Pancreas (tissue), 10 donors: ENCODE measurements around the gene PGP. TPM values are rescaled to one million over a fixed set of nuclear protein-coding genes. Genes with fewer than 3 reads are reported as not detected.

Experiments used
- ATAC-seq, 4 donors: fragments of 200-7000 bp; cut with Tn5 transposase; one replicate each; pipeline versions ENCODE4 v1.8.0 to v1.9.1; 2020; ENCODE audit warnings: mild to moderate bottlenecking in 4 of 4, moderate library complexity in 4 of 4
- DNase-seq, 6 donors: peaks; one replicate each; pipeline ENCODE4 v3.0.0-alpha.2; 2020
- FAIRE-seq: peaks from 2 replicates; lab custom pipeline; 2012; peaks lifted over from hg19 to GRCh38; lab: Jason Lieb, UNC
- H3K27ac ChIP-seq, 4 donors: fragments of 200-600 bp; sonication (generic); 1 replicate in 3 of 4; 2 replicates in 1 of 4; pipeline versions ENCODE4 v1.5.0 to v1.8.0; 2020
- H3K27me3 ChIP-seq, 4 donors: fragments of 200-600 bp; one replicate each; pipeline ENCODE4 v1.8.0; 2021
- H3K36me3 ChIP-seq, 3 donors: fragments of 200-600 bp; sonication (generic) in 1 of 3; one replicate each; pipeline versions ENCODE4 v1.5.0 to v1.8.0; 2020 to 2021
- H3K4me1 ChIP-seq, 3 donors: fragments of 200-600 bp; one replicate each; pipeline ENCODE4 v1.8.0; 2021
- H3K4me3 ChIP-seq, 4 donors: fragments of 200-600 bp; sonication (generic) in 2 of 4; one replicate each; pipeline versions ENCODE4 v1.5.0 to v1.8.0; 2020 to 2021
- H3K9me3 ChIP-seq, 4 donors: fragments of 200-600 bp; one replicate each; pipeline ENCODE4 v1.8.0; 2021
- WGBS, 2 donors: extraction: QIAGEN DNeasy Blood & Tissue Kit; methylation state at CpG; one replicate each; pipeline ENCODE4 v1.1.7; 2013; 5-methylcytosine and 5-hydroxymethylcytosine counted together
- intact Hi-C, 3 donors: fragments of 100-400 bp; cut with DNase I; formaldehyde crosslinking; loops; one replicate each; pipeline versions ENCODE4 v1.11.1 to v1.14.2; 2022
- polyA plus RNA-seq, 2 donors: library from polyadenylated mRNA; stranded (reverse); fragments of 200-250 nt; gene quantifications; one replicate each; pipeline ENCODE4 v1.2.3, GENCODE V29; 2013
- total RNA-seq, 6 donors: library from RNA; stranded (reverse); fragmentation: NEBNext Ultra II Directional in 4 of 6; extraction: Animal tissue kit (Norgen Biotek cat#: 25700) in 4 of 6; gene quantifications; one replicate each; pipeline versions ENCODE4 v1.2.1 to v1.2.4, GENCODE V29; 2021 to 2023
- TF ChIP-seq, protein P1 (sequence below), 4 donors: fragments of 200-600 bp; sonication (generic) in 3 of 4; IDR thresholded peaks; one replicate each; pipeline versions ENCODE4 v1.5.0 to v1.8.0; 2021; ENCODE audit warnings: antibody characterized with exemption in 4 of 4
- donor health status: healthy with polysubstance abuse.
- donor health status: DM: no; HTN: no; CAD: no; lungs with moderate emphysema.
- donor health status: DM: no; HTN: no; CAD: no.
- donor health status: control.
- donor health status: control.
- donor health status: Bipolar disorder and iron deficiency.
- donor health status: DM: yes; HTN: yes; CAD: no.
- donor health status: DM: no; HTN: no; CAD: no.
- donor health status: DM: no; HTN: no; CAD: no.
- donor health status: DM: yes; HTN: yes; CAD: no.

Gene PGP
- total and polyA plus RNA-seq, 8 donors = 2.9 to 10.2 (median 4.1) TPM

GRCh38 chr16:2190659-2191445 lies 23.8 kb downstream of the PGP start:
- ATAC-seq (no peak), DNase-seq (no peak), FAIRE-seq (no peak)
- WGBS, 2 donors = 79 to 84% methylated on average over 22 to 25 of the region's 25 CpGs
- Histone ChIP-seq H3K27me3 (no peaks in the 10 kb centered on the region), H3K9me3 (no peaks in the 10 kb centered on the region), H3K27ac (no peak overlapping the region), H3K4me3 (no peak overlapping the region), H3K4me1 (peaks cover 5 to 7% (median 6%) of the 10 kb centered on the region in 3 donors), H3K36me3 (no peaks in the 10 kb centered on the region)
- intact Hi-C loops = loop anchor here in 1 of 3 donors (5.0 to 10.0 kb wide), 2 partner anchors 64 to 311 kb away; partner anchors contain the start of gene ECI1
- TF ChIP-seq, protein P1, sequence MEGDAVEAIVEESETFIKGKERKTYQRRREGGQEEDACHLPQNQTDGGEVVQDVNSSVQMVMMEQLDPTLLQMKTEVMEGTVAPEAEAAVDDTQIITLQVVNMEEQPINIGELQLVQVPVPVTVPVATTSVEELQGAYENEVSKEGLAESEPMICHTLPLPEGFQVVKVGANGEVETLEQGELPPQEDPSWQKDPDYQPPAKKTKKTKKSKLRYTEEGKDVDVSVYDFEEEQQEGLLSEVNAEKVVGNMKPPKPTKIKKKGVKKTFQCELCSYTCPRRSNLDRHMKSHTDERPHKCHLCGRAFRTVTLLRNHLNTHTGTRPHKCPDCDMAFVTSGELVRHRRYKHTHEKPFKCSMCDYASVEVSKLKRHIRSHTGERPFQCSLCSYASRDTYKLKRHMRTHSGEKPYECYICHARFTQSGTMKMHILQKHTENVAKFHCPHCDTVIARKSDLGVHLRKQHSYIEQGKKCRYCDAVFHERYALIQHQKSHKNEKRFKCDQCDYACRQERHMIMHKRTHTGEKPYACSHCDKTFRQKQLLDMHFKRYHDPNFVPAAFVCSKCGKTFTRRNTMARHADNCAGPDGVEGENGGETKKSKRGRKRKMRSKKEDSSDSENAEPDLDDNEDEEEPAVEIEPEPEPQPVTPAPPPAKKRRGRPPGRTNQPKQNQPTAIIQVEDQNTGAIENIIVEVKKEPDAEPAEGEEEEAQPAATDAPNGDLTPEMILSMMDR (IDR thresholded peaks at IDR 0.05) = no peak

DNA sequence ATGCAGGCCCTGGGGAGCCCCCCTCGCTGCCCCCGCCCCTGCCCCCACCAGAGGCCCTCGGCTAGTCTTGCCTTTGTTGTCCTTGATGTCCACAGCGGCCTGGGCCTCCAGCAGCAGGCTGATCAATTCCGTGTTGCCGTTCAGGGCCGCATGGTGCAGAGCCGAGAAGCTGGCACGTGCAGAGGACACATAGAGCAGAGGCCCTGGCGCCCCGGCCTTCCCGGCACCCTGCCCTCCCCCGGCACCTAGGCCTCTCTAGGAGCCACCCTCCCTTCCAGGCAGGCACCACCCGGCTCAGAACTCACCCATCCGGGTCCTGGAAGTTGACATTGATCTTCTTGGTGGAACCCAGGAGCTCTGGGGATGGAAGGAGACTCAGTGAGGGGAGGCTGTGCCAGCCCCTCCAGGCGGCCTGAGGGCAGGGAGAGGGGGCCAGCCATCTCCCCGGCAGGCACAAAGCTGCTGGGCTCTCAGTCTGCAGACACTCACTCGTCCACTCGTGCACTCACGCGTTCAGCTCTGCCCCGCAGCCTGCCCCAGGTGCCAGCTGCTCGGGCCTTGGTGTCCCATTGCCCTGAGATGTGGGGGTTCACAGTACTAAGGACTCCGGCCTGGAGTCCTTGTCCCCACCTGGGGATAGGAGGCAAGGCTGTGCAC lies 24.5 kb downstream of the PGP start:
- TF ChIP-seq, protein P1 (IDR thresholded peaks at IDR 0.05) = no peak
- no peak overlapping the region for H3K27ac ChIP-seq
- ATAC-seq = no peak
- no peak overlapping the region for H3K4me3 ChIP-seq
- intact Hi-C loops = loop anchor here in 1 of 3 donors (5.0 to 10.0 kb wide), 2 partner anchors 65 to 312 kb away; partner anchors contain the start of gene ECI1
- WGBS, 2 donors = 78 to 82% methylated on average over 24 of the region's 24 CpGs
- DNase-seq = no peak
- H3K27me3 ChIP-seq = no peaks in the 10 kb centered on the region
- no peaks in the 10 kb centered on the region for H3K4me1 ChIP-seq
- no peaks in the 10 kb centered on the region for H3K9me3 ChIP-seq
- FAIRE-seq = no peak
- H3K36me3 ChIP-seq = no peaks in the 10 kb centered on the region

GRCh38 chr16:2189252-2189893 lies 25.3 kb downstream of the PGP start:
- H3K9me3 ChIP-seq = no peaks in the 10 kb centered on the region
- TF ChIP-seq, protein P1 (IDR thresholded peaks at IDR 0.05) = no peak
- intact Hi-C loops = no loop called here
- H3K27ac ChIP-seq = no peak overlapping the region
- no peak for ATAC-seq
- H3K27me3 ChIP-seq = no peaks in the 10 kb centered on the region
- no peaks in the 10 kb centered on the region for H3K36me3 ChIP-seq
- FAIRE-seq = no peak
- no peak for DNase-seq
- WGBS, 2 donors = 83 to 94% methylated on average over 24 to 25 of the region's 25 CpGs
- no peak overlapping the region for H3K4me3 ChIP-seq
- H3K4me1 ChIP-seq = no peaks in the 10 kb centered on the region

DNA sequence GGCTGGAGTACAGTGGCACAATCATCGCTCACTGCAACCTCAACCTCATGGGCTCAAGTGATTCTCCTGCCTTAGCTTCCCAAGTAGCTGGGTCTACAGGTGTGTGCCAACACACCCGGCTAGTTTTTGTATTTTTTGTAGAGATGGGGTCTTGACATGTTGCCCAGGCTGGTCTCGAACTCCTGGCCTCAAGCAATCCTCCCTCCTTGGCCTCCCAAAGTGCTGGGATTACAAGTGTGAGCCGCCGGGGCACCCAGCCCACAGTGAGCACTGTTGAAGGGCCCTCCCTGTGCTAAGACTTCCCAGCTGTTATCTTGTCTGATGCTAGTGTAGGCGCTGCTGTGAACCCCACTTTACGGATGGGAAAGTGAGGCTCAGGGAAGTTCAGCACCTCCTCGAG lies 26.2 kb downstream of the PGP start:
- H3K36me3 ChIP-seq = no peaks in the 10 kb centered on the region
- intact Hi-C loops = no loop called here
- no peaks in the 10 kb centered on the region for H3K9me3 ChIP-seq
- ATAC-seq (no peak), FAIRE-seq (no peak), DNase-seq (no peak)
- TF ChIP-seq, protein P1 (IDR thresholded peaks at IDR 0.05) = no peak
- no peaks in the 10 kb centered on the region for H3K27me3 ChIP-seq
- H3K4me3 ChIP-seq = no peak overlapping the region
- no peaks in the 10 kb centered on the region for H3K4me1 ChIP-seq
- no peak overlapping the region for H3K27ac ChIP-seq
- WGBS, 2 donors = 92 to 93% methylated on average over 8 of the region's 8 CpGs
